HepG2 (cell line): ENCODE data around the gene ARID1A. TPM values are rescaled to one million over a fixed set of nuclear protein-coding genes. Genes with fewer than 3 reads are reported as not detected.

ENCODE experiments used
- CREB1 ChIP-seq, 2 experiments: fragments of 450-650 bp in 1 of 2; IDR thresholded peaks; 2 replicates each; pipeline ENCODE4 v1.6.1; 2016 to 2017; ENCODE audit warnings: control low read depth in 1 of 2, mild to moderate bottlenecking in 1 of 2, missing compliant biosample characterization in 1 of 2, missing genetic modification characterization in 1 of 2
- ELF1 ChIP-seq: sonication (generic); formaldehyde crosslinking; IDR thresholded peaks from 2 replicates; pipeline ENCODE4 v1.4.0; 2020; ENCODE audit warnings: missing genetic modification reagents
- LCORL ChIP-seq, 2 experiments: fragments of 450-650 bp in 1 of 2; sonication (generic) in 1 of 2; formaldehyde crosslinking in 1 of 2; IDR thresholded peaks; 2 replicates each; pipeline versions ENCODE4 v1.5.0 to v1.6.1; 2017 to 2020; ENCODE audit warnings: antibody characterized with exemption in 1 of 2, missing genetic modification reagents in 1 of 2
- NRL ChIP-seq: sonication (generic); formaldehyde crosslinking; IDR thresholded peaks from 2 replicates; pipeline ENCODE4 v1.5.0; 2020; ENCODE audit warnings: missing genetic modification reagents, mild to moderate bottlenecking, moderate library complexity, borderline replicate concordance
- RBM22 ChIP-seq: fragments of 200-400 bp; formaldehyde crosslinking; optimal IDR thresholded peaks from 2 replicates; pipeline ENCODE3; 2017; ENCODE audit warnings: mild to moderate bottlenecking, low read length, moderate library complexity
- RXRB ChIP-seq: IDR thresholded peaks from 2 replicates; pipeline ENCODE4 v1.6.1; 2016; ENCODE audit warnings: borderline replicate concordance, missing genetic modification reagents, missing compliant biosample characterization
- SP4 ChIP-seq: sonication (generic); formaldehyde crosslinking; IDR thresholded peaks from 2 replicates; pipeline ENCODE4 v1.8.1; 2023; ENCODE audit warnings: mild to moderate bottlenecking, missing genetic modification reagents
- TOE1 ChIP-seq: sonication (generic); formaldehyde crosslinking; IDR thresholded peaks from 2 replicates; pipeline ENCODE4 v1.4.0; 2020; ENCODE audit warnings: mild to moderate bottlenecking, missing genetic modification reagents
- YY1 ChIP-seq: IDR thresholded peaks from 2 replicates; pipeline ENCODE4 v1.6.1; 2011; ENCODE audit warnings: low read length, low read depth, moderate library complexity, mild to moderate bottlenecking; ENCODE audit not compliant: insufficient read depth, insufficient replicate concordance
- ZBTB7A ChIP-seq: sonication (generic); formaldehyde crosslinking; IDR thresholded peaks from 2 replicates; pipeline ENCODE4 v1.8.0; 2022; ENCODE audit warnings: mild to moderate bottlenecking, missing genetic modification reagents
- ZBTB7B ChIP-seq: sonication (generic); formaldehyde crosslinking; IDR thresholded peaks from 2 replicates; pipeline ENCODE4 v1.4.0; 2020; ENCODE audit warnings: missing genetic modification reagents
- ZFP41 ChIP-seq: sonication (generic); formaldehyde crosslinking; IDR thresholded peaks from 2 replicates; pipeline ENCODE4 v1.4.0; 2020; ENCODE audit warnings: mild to moderate bottlenecking, missing genetic modification reagents, borderline replicate concordance
- ZKSCAN8 ChIP-seq: IDR thresholded peaks from 2 replicates; pipeline ENCODE4 v1.6.1; 2016; ENCODE audit warnings: borderline replicate concordance, missing genetic modification reagents, missing compliant biosample characterization
- ZNF234 ChIP-seq: sonication (generic); formaldehyde crosslinking; conservative IDR thresholded peaks from 2 replicates; pipeline ENCODE4 v1.5.1; 2020; ENCODE audit warnings: mild to moderate bottlenecking, missing genetic modification reagents
- ZNF343 ChIP-seq: sonication (generic); formaldehyde crosslinking; IDR thresholded peaks from 2 replicates; pipeline ENCODE4 v1.4.0; 2020; ENCODE audit warnings: mild to moderate bottlenecking, missing genetic modification reagents
- ZNF552 ChIP-seq: sonication (generic); formaldehyde crosslinking; IDR thresholded peaks from 2 replicates; pipeline ENCODE4 v1.9.0; 2022; ENCODE audit warnings: missing genetic modification reagents, mild to moderate bottlenecking, borderline replicate concordance
- ZNF572 ChIP-seq: sonication (generic); formaldehyde crosslinking; IDR thresholded peaks from 2 replicates; pipeline ENCODE4 v1.5.1; 2020; ENCODE audit warnings: mild to moderate bottlenecking, missing genetic modification reagents
- ZNF607 ChIP-seq: sonication (generic); formaldehyde crosslinking; IDR thresholded peaks from 2 replicates; pipeline ENCODE4 v1.5.1; 2020; ENCODE audit warnings: missing genetic modification reagents, mild to moderate bottlenecking, borderline replicate concordance
- polyA plus RNA-seq, 8 experiments: library from polyadenylated mRNA; depleted of rRNA in 3 of 8; stranded (reverse) in 7 of 8; unstranded in 1 of 8; fragments of >200 nt; fragmentation: Illumina TruSeq in 4 of 8; extraction: Trizol in 4 of 8; gene quantifications; 2 replicates each; pipeline versions ENCODE4 v1.2.1 to v1.2.3, GENCODE V29; 2011 to 2016; ENCODE audit warnings: low read depth in 4 of 8, missing spikeins in 1 of 8, mixed read lengths in 1 of 8; ENCODE audit not compliant: insufficient read depth in 1 of 8
- total RNA-seq, 5 experiments: library from RNA; depleted of rRNA; stranded (reverse); fragments of >200 nt; fragmentation: Illumina TruSeq; extraction: Trizol; gene quantifications; 2 replicates each; pipeline ENCODE4 v1.2.3, GENCODE V29; 2016; ENCODE audit warnings: low read depth in 1 of 5
- TF ChIP-seq, protein P1 (sequence below): sonication (generic); formaldehyde crosslinking; IDR thresholded peaks from 2 replicates; pipeline ENCODE4 v1.4.0; 2020; ENCODE audit warnings: missing genetic modification reagents
- TF ChIP-seq, protein P2 (sequence below): sonication (generic); formaldehyde crosslinking; IDR thresholded peaks from 2 replicates; pipeline ENCODE4 v1.5.0; 2020; ENCODE audit warnings: missing genetic modification reagents
- TF ChIP-seq, protein P3 (sequence below): sonication (generic); formaldehyde crosslinking; conservative IDR thresholded peaks from 2 replicates; pipeline ENCODE4 v1.8.0; 2022; ENCODE audit warnings: low read depth, missing genetic modification reagents
- TF ChIP-seq, protein P4 (sequence below): sonication (generic); formaldehyde crosslinking; conservative IDR thresholded peaks from 2 replicates; pipeline ENCODE4 v1.4.0; 2020; ENCODE audit warnings: missing genetic modification reagents

ARID1A gene
- total and polyA plus RNA-seq, 2 of the 13 experiments (the other 11 are each of a cell fraction or from before 2014, with no cell fraction given): 11.9 to 15.9 TPM

DNA sequence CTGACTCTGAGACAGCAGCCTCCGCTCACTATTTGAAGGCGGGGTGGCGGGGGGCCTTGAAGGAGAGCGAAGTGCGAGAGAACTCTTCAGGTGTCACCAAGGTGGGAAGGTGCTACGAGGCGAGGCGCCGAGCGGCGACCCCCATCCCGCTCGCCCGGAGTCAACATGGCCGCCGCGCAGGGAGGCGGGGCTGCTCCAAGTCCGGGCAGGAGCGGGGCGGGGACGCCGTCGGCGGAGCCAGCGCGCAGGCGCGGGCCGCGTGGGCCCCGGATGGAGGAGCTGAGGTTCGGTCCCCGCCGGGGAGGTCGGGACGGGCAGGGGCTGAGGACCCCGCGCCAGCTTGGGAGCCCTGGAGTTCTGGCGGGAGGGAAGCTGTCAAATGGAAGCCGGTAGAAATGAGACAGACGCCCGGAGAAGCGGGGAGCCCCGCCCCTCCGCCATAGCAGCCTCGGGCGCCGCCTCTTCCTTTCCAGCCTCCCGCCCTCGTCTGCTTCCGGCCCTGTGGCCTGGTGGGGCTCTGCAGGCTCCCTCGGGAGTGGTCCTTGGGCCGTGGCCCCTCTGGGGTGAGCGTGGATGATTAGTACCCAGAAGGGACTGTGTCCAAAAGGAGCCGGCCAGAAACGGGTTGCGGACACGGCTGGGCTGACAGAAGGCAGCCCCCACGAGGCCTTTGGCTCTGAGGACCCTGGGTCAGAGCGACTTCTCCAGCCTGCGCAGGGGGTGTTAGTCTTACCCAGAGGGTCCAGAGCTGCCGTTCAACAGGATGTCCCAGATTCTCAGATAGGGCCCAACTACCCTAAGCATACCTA, 92.1 kb downstream of the ARID1A start, which contains the start of gene PIGV (continued):
- TF ChIP-seq, protein P1, sequence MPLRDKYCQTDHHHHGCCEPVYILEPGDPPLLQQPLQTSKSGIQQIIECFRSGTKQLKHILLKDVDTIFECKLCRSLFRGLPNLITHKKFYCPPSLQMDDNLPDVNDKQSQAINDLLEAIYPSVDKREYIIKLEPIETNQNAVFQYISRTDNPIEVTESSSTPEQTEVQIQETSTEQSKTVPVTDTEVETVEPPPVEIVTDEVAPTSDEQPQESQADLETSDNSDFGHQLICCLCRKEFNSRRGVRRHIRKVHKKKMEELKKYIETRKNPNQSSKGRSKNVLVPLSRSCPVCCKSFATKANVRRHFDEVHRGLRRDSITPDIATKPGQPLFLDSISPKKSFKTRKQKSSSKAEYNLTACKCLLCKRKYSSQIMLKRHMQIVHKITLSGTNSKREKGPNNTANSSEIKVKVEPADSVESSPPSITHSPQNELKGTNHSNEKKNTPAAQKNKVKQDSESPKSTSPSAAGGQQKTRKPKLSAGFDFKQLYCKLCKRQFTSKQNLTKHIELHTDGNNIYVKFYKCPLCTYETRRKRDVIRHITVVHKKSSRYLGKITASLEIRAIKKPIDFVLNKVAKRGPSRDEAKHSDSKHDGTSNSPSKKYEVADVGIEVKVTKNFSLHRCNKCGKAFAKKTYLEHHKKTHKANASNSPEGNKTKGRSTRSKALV (CRISPR knock-in tag): no peak
- TF ChIP-seq, protein P2, sequence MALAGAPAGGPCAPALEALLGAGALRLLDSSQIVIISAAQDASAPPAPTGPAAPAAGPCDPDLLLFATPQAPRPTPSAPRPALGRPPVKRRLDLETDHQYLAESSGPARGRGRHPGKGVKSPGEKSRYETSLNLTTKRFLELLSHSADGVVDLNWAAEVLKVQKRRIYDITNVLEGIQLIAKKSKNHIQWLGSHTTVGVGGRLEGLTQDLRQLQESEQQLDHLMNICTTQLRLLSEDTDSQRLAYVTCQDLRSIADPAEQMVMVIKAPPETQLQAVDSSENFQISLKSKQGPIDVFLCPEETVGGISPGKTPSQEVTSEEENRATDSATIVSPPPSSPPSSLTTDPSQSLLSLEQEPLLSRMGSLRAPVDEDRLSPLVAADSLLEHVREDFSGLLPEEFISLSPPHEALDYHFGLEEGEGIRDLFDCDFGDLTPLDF (CRISPR knock-in tag): peak; percentile 45; the same call in 1 of the 2 replicates
- no peak for TF ChIP-seq LCORL (IDR thresholded peaks at IDR 0.05)
- 0 out of 2 replicates have a peak, but pooled peaks have one; percentile 34 for TF ChIP-seq LCORL (CRISPR knock-in tag; IDR thresholded peaks at IDR 0.05)
- no peak for TF ChIP-seq RXRB
- no peak for TF ChIP-seq ZNF572 (CRISPR knock-in tag)
- TF ChIP-seq ZNF343 (CRISPR knock-in tag): 0 out of 2 replicates have a peak, but pooled peaks have one; percentile 89
- TF ChIP-seq ZBTB7A (CRISPR knock-in tag): peak; percentile 45; the same call in 1 of the 2 replicates
- TF ChIP-seq ZFP41: 0 out of 2 replicates have a peak, but pooled peaks have one; percentile 45
- peak; percentile 57; the same call in 1 of the 2 replicates for TF ChIP-seq ZNF234 (CRISPR knock-in tag)
- TF ChIP-seq ZBTB7B: peak; percentile 56
- no peak for TF ChIP-seq ZKSCAN8
- no peak for TF ChIP-seq CREB1 (IDR thresholded peaks at IDR 0.05)
- peak; percentile 46; the same call in 1 of the 2 replicates for TF ChIP-seq CREB1 (CRISPR knock-in tag; IDR thresholded peaks at IDR 0.05)
- TF ChIP-seq TOE1 (CRISPR knock-in tag): peak; percentile 21; the same call in 1 of the 2 replicates
- TF ChIP-seq RBM22: peak; percentile 70
- peak; percentile 45; the same call in 1 of the 2 replicates for TF ChIP-seq ZNF552 (CRISPR knock-in tag)
- TF ChIP-seq NRL: peak; percentile 30; the same call in 1 of the 2 replicates
- peak; percentile 99 for TF ChIP-seq YY1
- TF ChIP-seq, protein P3, sequence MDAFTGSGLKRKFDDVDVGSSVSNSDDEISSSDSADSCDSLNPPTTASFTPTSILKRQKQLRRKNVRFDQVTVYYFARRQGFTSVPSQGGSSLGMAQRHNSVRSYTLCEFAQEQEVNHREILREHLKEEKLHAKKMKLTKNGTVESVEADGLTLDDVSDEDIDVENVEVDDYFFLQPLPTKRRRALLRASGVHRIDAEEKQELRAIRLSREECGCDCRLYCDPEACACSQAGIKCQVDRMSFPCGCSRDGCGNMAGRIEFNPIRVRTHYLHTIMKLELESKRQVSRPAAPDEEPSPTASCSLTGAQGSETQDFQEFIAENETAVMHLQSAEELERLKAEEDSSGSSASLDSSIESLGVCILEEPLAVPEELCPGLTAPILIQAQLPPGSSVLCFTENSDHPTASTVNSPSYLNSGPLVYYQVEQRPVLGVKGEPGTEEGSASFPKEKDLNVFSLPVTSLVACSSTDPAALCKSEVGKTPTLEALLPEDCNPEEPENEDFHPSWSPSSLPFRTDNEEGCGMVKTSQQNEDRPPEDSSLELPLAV: no peak
- peak; percentile 79 for TF ChIP-seq ELF1 (CRISPR knock-in tag)
- TF ChIP-seq SP4 (CRISPR knock-in tag): peak; percentile 72; the same call in 1 of the 2 replicates
- no peak for TF ChIP-seq ZNF607 (CRISPR knock-in tag)
- TF ChIP-seq, protein P4, sequence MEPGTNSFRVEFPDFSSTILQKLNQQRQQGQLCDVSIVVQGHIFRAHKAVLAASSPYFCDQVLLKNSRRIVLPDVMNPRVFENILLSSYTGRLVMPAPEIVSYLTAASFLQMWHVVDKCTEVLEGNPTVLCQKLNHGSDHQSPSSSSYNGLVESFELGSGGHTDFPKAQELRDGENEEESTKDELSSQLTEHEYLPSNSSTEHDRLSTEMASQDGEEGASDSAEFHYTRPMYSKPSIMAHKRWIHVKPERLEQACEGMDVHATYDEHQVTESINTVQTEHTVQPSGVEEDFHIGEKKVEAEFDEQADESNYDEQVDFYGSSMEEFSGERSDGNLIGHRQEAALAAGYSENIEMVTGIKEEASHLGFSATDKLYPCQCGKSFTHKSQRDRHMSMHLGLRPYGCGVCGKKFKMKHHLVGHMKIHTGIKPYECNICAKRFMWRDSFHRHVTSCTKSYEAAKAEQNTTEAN (CRISPR knock-in tag): peak; percentile 64; the same call in 1 of the 2 replicates
